Muscle of arm (tissue), 14 donors: ENCODE measurements around the gene BMPR1B. TPM values are rescaled to one million over a fixed set of nuclear protein-coding genes. Genes with fewer than 3 reads are reported as not detected.

Experiments used
- DNase-seq: peaks from one replicate; pipeline ENCODE4 v3.0.0-alpha.2; 2013
- long read RNA-seq, 11 donors: transcript quantifications; one replicate each; lab custom pipeline, GENCODE V29; 2026
- polyA plus RNA-seq, 12 donors: library from polyadenylated mRNA; unstranded; fragments of 120-200 nt; gene quantifications; one replicate each; pipeline ENCODE4 v1.2.1, GENCODE V29; 2013; ENCODE audit not compliant: insufficient read length in 12 of 12

The BMPR1B gene
- polyA plus RNA-seq: 10 to 100 TPM in 10 of 12 donors, 1 to 10 TPM in 1, not detected in 1; 5.3 to 24.5 (median 13.6) TPM
- long read RNA-seq, donor 1: 0 reads
- long read RNA-seq, donor 2, full-length matches to known transcripts: 5 of 5 reads
- long read RNA-seq, donor 2, partial matches to known transcripts: 0 of 5 reads
- long read RNA-seq, donor 2, other reads (novel, unspliced or antisense): 0 of 5 reads
- long read RNA-seq, donor 3: 0 reads
- long read RNA-seq, donor 4, full-length matches to known transcripts: 2 of 2 reads
- long read RNA-seq, donor 4, partial matches to known transcripts: 0 of 2 reads
- long read RNA-seq, donor 4, other reads (novel, unspliced or antisense): 0 of 2 reads
- long read RNA-seq, donor 5, partial matches to known transcripts: 0 of 1 reads
- long read RNA-seq, donor 5, other reads (novel, unspliced or antisense): 0 of 1 reads
- long read RNA-seq, donor 6: 0 reads
- long read RNA-seq, donor 7: 0 reads
- long read RNA-seq, donor 8, full-length matches to known transcripts: 1 of 1 reads
- long read RNA-seq, donor 8, partial matches to known transcripts: 0 of 1 reads
- long read RNA-seq, donor 8, other reads (novel, unspliced or antisense): 0 of 1 reads
- long read RNA-seq, donor 9: 0 reads
- long read RNA-seq, donor 10, partial matches to known transcripts: 0 of 2 reads
- long read RNA-seq, donor 10, other reads (novel, unspliced or antisense): 0 of 2 reads
- long read RNA-seq, donor 11, partial matches to known transcripts: 0 of 1 reads
- long read RNA-seq, donor 11, other reads (novel, unspliced or antisense): 0 of 1 reads

GRCh38 chr4:94757192-94758140 lies at the start of gene BMPR1B:
TSS of gene BMPR1B (plus strand) at chr4:94757955. CDS start at chr4:95104425, 346,470 bp downstream.
- DNase-seq: peak; percentile 53

GRCh38 chr4:94711635-94712034 lies 46.1 kb upstream of the BMPR1B start:
- no peak for DNase-seq

DNA sequence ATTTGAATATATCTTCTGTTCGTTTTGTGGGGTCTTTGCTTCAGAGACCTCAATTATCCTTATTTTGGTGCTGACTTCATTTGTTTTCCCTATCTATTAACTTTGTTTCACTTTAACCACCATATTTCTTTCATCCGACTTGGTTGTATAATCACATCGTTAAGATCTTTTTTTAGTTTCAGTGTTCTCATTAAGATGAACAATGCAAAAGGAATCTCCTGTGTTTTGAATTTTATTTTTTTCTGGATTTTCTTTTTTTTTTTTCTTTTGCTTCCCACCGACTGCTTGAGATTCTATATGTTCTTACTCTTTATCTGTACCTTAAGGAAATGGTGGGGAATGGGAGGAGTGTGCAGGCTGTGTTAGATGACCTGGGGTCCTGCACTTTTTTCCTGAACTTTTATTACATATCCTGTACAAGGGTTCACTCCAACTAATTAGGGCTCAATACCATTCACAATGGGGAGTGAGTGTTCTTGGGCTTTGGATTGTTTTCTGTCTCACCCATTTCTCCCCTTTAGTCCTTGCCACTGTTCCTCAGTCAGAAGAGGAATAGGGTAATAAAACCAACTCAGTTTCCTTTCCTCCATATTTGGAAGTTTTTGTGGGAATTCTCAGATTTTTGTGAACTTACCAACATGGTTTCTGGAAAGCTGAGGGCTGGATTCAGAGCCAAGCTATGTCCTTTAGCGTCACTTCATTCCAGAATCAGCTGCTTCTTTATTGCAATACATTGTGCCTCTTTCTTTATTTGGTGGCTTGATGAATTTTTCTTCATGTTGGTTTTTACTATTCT lies 43.2 kb upstream of the BMPR1B start:
- no peak for DNase-seq

DNA sequence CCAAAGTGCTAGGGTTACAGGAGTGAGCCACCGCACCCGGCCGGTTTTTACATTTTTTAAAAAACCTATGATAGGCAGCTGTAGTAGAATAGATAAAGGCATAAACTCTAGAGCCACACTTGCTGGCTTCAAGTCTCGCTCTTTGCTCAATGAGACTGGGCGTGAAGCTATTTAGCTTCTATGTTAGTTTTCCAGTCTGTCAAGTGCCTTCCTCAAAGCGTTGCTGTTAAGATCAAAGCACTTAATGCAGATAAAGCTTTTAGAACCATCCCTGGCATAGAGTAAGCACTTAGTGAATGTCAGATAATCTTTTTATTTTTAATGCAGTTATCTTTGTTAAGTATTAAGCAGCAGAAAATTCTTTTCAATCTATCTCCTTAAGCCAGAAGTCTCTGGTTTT lies 42.0 kb upstream of the BMPR1B start:
- no peak for DNase-seq

DNA sequence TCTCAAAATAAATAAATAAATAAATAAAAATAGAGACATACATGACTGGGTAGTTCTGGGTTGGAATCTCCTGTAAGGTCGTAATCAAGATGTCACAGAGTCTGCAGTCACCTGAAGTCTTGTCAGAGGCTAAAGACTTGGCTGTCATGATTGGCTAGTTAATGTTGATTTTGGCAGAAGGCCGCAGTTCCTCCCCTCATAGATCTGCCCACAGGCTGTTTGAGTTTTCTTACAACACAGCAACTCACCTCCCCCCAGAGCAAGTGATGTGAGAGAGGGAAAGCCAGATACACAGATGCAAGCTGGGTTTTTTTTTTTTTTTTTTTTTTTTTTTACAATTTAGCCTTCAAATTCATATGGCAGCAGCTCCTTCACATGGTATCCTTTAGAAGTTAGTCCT lies 36.4 kb upstream of the BMPR1B start:
- no peak for DNase-seq

- no peak for DNase-seq
Observed at GRCh38 chr4:94722270-94722669, 35.5 kb upstream of the BMPR1B start.

DNA sequence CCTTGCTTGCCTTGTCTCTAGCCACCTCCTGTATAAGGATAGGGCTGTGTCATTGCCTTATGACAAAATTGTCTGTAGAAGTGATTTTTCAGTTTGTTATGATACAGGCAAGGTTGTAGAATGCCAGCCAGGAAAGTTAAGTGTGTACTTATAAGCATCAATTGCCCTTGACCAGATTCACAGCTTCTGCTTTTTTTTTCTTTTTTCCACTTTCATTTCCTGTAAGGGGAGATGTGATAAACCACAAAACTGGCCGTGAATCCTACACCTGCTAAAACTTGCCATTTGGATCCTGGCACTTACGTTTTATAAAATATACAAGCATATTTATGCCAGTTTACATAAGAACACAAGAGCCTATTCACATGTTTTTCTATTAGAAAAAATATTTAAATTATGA lies 35.0 kb upstream of the BMPR1B start:
- no peak for DNase-seq

GRCh38 chr4:94724016-94724790 lies 33.6 kb upstream of the BMPR1B start:
- DNase-seq: no peak

- no peak for DNase-seq
Observed at GRCh38 chr4:94726524-94727123, 31.1 kb upstream of the BMPR1B start.

- no peak for DNase-seq
Observed at GRCh38 chr4:94728056-94728766, 29.5 kb upstream of the BMPR1B start.

DNA sequence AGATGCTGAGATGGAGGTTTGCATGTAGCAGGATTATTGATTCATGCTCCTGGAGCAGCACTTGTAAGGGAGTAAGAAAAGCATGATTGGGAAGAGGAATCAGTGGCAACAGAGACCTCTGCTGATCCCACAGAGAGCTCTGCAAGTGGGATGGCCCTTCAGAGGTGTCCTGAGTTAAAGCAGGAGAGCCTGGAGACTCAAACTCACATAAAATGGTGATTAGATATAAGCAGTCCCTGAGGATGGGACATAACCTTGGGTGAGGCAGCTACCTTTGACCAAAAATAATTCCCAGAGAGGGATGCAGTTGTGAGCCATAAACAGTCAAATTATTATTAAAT lies 25.4 kb upstream of the BMPR1B start:
- no peak for DNase-seq

DNA sequence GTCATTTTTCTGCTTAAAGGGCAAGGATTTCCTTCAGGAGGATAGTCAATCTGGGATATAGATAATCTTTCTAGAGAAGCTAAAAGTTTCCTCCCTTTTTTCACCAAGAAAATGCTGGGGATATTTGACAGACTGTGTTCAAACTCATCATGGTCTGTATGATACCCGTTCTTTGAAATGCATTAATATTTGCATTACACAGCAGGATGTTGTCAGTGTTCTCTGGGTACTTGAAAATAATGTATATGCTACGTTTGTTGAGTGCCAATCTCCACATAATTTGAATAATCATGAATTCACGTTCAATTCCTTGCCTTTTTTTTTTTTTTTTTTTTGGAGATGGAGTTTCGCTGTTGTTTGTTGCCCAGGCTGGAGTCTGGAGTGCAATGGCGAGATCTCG lies 18.0 kb upstream of the BMPR1B start:
- DNase-seq: no peak

DNA sequence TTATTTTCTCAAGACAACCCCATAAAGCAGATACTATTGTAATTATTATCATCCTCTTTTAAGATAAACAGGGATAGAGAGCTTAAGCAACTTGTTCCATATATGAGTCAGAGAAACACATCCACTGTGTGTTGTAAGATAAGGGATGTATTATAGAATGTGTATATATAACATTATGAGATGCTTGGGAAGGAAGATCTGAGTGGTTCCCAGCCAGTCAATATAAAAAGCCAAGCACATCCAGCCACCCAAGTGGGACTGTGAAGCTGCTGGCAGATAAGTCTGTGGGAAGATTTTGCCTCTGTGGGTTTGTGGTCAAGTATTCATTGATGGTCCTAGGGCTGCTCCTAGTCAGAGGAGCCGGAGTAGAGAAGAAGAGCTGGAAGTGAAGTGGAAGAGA lies 16.5 kb upstream of the BMPR1B start:
- no peak for DNase-seq

GRCh38 chr4:94743838-94744237 lies 13.9 kb upstream of the BMPR1B start:
- DNase-seq: no peak

- DNase-seq: no peak
Observed at GRCh38 chr4:94744850-94745249, 12.9 kb upstream of the BMPR1B start.

GRCh38 chr4:94746746-94747145 lies 11.0 kb upstream of the BMPR1B start:
- DNase-seq: no peak

- DNase-seq: peak; percentile 45
Observed at GRCh38 chr4:94758141-94758699, 465 bp downstream of the BMPR1B start.

DNA sequence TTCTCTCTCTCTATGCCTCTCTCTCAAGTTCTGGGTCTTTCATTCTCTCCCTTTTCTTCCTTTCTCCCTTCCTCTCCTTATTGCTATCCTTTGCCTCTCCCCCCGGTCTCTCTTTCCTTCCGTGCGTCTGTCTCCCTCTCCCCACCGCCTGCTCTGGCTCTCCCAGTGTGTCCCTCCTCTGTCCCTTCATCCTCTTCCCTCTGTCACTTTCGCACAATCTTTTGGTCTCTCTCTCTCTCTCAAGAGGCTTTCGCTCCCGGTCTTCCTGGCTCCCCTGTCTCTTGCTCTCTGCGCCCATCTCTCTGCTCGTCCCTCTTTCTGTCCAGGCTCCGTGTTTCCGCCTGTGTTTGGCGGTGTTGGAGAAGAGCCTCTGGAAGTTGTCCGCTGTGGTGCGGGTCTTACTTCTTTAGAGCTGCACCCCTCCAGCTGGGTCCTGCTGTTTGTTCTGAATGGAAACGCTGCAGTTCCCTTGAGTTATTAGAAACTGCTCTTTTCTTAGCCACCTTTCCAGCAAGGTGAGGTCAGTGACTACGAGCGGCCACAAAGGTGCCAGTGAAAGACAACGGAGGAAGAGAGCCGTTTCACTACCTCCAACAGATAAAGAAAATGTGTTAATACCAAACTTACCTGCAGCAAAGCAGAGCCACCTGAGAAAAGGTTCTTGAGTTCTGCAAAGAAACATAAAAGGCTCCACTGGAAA lies 1.1 kb downstream of the BMPR1B start:
- peak; percentile 36 for DNase-seq
